ENCODE data around the gene DGKE. TPM values are rescaled to one million over a fixed set of nuclear protein-coding genes. Genes with fewer than 3 reads are reported as not detected.

DGKE gene
- total and polyA plus RNA-seq, 2 of the 13 experiments (the other 11 are each of a cell fraction or from before 2014, with no cell fraction given) = 3.2 to 5.3 TPM

DNA sequence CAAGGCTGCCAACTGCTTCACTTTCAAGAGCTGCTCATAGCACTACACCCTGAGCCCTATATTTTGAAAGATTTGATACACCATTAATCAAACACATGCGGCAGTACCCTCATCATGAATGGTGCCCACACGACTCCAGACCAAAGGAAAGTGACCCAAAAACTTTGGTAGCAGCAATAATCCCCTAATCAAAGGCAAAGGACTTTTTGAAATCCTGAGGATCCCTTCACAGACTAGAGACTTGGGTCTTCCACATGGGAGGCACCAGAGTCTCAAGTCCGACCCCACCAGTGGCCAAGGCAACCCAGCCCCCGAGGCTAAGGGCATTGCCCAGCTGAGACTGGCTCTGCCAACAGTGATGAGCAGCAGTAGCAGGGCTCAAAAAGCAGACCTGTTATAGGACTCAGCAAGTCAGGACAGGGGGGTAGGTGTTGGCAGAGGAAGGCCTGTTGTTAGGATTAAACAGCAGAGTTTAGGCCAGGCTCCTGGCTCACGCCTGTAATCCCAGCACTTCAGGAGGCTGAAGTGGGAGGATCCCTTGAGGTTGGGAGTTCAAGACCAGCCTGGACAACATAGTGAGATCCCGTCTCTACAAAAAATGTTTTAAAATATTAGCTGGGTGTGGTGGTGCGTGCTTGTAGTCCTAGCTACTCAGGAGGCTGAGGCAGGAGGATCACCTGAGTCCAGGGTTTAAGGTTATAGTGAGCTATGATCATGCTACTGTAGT is 76.7 kb downstream of the DGKE start (continued):
- TF ChIP-seq, protein P1, sequence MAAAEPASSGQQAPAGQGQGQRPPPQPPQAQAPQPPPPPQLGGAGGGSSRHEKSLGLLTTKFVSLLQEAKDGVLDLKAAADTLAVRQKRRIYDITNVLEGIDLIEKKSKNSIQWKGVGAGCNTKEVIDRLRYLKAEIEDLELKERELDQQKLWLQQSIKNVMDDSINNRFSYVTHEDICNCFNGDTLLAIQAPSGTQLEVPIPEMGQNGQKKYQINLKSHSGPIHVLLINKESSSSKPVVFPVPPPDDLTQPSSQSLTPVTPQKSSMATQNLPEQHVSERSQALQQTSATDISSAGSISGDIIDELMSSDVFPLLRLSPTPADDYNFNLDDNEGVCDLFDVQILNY (CRISPR knock-in tag; conservative IDR thresholded peaks at IDR 0.05) = no peak
- TF ChIP-seq RORA (CRISPR knock-in tag; IDR thresholded peaks at IDR 0.05) (no peak), ZNF841 (CRISPR knock-in tag; IDR thresholded peaks at IDR 0.05; ENCODE audit: borderline replicate concordance) (no peak), HCFC1 (IDR thresholded peaks at IDR 0.05; ENCODE audit: low read depth, low read length) (no peak), ZNF660 (CRISPR knock-in tag; IDR thresholded peaks at IDR 0.05; ENCODE audit: borderline replicate concordance, low read depth) (no peak), ZNF205 (CRISPR knock-in tag; IDR thresholded peaks at IDR 0.05) (no peak), NFRKB (IDR thresholded peaks at IDR 0.05) (no peak), ARNT2 (CRISPR knock-in tag; IDR thresholded peaks at IDR 0.05; ENCODE audit: low read depth) (no peak), ZNF883 (CRISPR knock-in tag; IDR thresholded peaks at IDR 0.05; ENCODE audit: not compliant biosample characterization) (no peak), THAP7 (CRISPR knock-in tag; IDR thresholded peaks at IDR 0.05) (no peak), MXD4 (CRISPR knock-in tag; IDR thresholded peaks at IDR 0.05) (no peak), DR1 (CRISPR knock-in tag; IDR thresholded peaks at IDR 0.05) (no peak), ZNF550 (CRISPR knock-in tag; IDR thresholded peaks at IDR 0.05; ENCODE audit: borderline replicate concordance) (no peak), ZNF44 (CRISPR knock-in tag; IDR thresholded peaks at IDR 0.05) (no peak), TGIF2 (CRISPR knock-in tag; IDR thresholded peaks at IDR 0.05) (no peak), ZNF788 (CRISPR knock-in tag; IDR thresholded peaks at IDR 0.05; ENCODE audit: borderline replicate concordance) (no peak; the same call in 1 of the 2 replicates), HOXA9 (CRISPR knock-in tag; IDR thresholded peaks at IDR 0.05; ENCODE audit: borderline replicate concordance) (no peak)
- TF ChIP-seq, protein P2, sequence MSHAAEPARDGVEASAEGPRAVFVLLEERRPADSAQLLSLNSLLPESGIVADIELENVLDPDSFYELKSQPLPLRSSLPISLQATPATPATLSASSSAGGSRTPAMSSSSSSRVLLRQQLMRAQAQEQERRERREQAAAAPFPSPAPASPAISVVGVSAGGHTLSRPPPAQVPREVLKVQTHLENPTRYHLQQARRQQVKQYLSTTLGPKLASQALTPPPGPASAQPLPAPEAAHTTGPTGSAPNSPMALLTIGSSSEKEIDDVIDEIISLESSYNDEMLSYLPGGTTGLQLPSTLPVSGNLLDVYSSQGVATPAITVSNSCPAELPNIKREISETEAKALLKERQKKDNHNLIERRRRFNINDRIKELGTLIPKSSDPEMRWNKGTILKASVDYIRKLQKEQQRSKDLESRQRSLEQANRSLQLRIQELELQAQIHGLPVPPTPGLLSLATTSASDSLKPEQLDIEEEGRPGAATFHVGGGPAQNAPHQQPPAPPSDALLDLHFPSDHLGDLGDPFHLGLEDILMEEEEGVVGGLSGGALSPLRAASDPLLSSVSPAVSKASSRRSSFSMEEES (CRISPR knock-in tag; IDR thresholded peaks at IDR 0.05) = no peak
- TF ChIP-seq, protein P3, sequence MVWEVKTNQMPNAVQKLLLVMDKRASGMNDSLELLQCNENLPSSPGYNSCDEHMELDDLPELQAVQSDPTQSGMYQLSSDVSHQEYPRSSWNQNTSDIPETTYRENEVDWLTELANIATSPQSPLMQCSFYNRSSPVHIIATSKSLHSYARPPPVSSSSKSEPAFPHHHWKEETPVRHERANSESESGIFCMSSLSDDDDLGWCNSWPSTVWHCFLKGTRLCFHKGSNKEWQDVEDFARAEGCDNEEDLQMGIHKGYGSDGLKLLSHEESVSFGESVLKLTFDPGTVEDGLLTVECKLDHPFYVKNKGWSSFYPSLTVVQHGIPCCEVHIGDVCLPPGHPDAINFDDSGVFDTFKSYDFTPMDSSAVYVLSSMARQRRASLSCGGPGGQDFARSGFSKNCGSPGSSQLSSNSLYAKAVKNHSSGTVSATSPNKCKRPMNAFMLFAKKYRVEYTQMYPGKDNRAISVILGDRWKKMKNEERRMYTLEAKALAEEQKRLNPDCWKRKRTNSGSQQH (CRISPR knock-in tag; IDR thresholded peaks at IDR 0.05; ENCODE audit: low read depth) = 0 out of 2 replicates have a peak, but pooled peaks have one; percentile 7
- TF ChIP-seq, protein P4, sequence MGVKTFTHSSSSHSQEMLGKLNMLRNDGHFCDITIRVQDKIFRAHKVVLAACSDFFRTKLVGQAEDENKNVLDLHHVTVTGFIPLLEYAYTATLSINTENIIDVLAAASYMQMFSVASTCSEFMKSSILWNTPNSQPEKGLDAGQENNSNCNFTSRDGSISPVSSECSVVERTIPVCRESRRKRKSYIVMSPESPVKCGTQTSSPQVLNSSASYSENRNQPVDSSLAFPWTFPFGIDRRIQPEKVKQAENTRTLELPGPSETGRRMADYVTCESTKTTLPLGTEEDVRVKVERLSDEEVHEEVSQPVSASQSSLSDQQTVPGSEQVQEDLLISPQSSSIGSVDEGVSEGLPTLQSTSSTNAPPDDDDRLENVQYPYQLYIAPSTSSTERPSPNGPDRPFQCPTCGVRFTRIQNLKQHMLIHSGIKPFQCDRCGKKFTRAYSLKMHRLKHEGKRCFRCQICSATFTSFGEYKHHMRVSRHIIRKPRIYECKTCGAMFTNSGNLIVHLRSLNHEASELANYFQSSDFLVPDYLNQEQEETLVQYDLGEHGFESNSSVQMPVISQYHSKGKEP (CRISPR knock-in tag; IDR thresholded peaks at IDR 0.05) = no peak
- TF ChIP-seq, protein P5, sequence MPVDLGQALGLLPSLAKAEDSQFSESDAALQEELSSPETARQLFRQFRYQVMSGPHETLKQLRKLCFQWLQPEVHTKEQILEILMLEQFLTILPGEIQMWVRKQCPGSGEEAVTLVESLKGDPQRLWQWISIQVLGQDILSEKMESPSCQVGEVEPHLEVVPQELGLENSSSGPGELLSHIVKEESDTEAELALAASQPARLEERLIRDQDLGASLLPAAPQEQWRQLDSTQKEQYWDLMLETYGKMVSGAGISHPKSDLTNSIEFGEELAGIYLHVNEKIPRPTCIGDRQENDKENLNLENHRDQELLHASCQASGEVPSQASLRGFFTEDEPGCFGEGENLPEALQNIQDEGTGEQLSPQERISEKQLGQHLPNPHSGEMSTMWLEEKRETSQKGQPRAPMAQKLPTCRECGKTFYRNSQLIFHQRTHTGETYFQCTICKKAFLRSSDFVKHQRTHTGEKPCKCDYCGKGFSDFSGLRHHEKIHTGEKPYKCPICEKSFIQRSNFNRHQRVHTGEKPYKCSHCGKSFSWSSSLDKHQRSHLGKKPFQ (CRISPR knock-in tag; IDR thresholded peaks at IDR 0.05; ENCODE audit: insufficient replicate concordance) = no peak

Data from HepG2 (cell line).